Panc1 (cell line): ENCODE results near the gene NUCB2. TPM values are rescaled to one million over a fixed set of nuclear protein-coding genes. Genes with fewer than 3 reads are reported as not detected.

Experiments
- ATAC-seq: fragments of 200-7000 bp; cut with Tn5 transposase; 2 replicates; pipeline ENCODE4 v1.9.1; 2020; ENCODE audit warnings: mild to moderate bottlenecking, moderate library complexity
- BruUV-seq: library from RNA; stranded (reverse); fragments of 400-500 nt; replicated peaks from 2 replicates; lab custom pipeline; 2021; lab: Mats Ljungman, UMichigan
- CTCF ChIA-PET: fragments of 300-600 bp; sonication (Branson Sonifier 250); formaldehyde crosslinking; loops from one replicate; lab custom pipeline; 2022; ENCODE audit warnings: antibody characterized with exemption; lab: Charles Lee
- POLR2A ChIA-PET: fragments of 300-600 bp; sonication (Branson Sonifier 250); formaldehyde crosslinking; loops from one replicate; lab custom pipeline; 2022; ENCODE audit warnings: antibody characterized with exemption; lab: Charles Lee
- DNase-seq: peaks from one replicate; pipeline ENCODE4 v3.0.0-alpha.2; 2010; ENCODE audit warnings: low read depth, low spot score
- H3K27ac ChIP-seq: 2 replicates; pipeline ENCODE4 v1.5.1; 2011; ENCODE audit warnings: mild to moderate bottlenecking, low read length, inconsistent platforms
- H3K27me3 ChIP-seq: fragments of 200-500 bp; sonication (Bioruptor generic); 2 replicates; pipeline ENCODE4 v1.6.0; 2014; ENCODE audit warnings: low read length, inconsistent platforms; ENCODE audit not compliant: control insufficient read depth, insufficient read depth
- H3K36me3 ChIP-seq: fragments of 200-500 bp; sonication (Bioruptor generic); 2 replicates; pipeline ENCODE4 v1.5.1; 2014; ENCODE audit warnings: inconsistent platforms, mild to moderate bottlenecking, low read length, moderate library complexity; ENCODE audit not compliant: control insufficient read depth, insufficient read depth
- H3K4me1 ChIP-seq: 2 replicates; pipeline ENCODE4 v1.5.1; 2011; ENCODE audit warnings: inconsistent platforms, mild to moderate bottlenecking, low read length, moderate library complexity; ENCODE audit not compliant: control insufficient read depth, insufficient read depth
- H3K4me3 ChIP-seq, 2 experiments: 2 replicates each; pipeline ENCODE4 v1.5.1; 2011 to 2012; ENCODE audit warnings: low read depth in 2 of 2, low read length in 2 of 2, mild to moderate bottlenecking in 2 of 2, inconsistent platforms in 1 of 2, moderate library complexity in 1 of 2
- H3K9me3 ChIP-seq: fragments of 200-500 bp; sonication (Bioruptor generic); 2 replicates; pipeline ENCODE4 v1.5.1; 2014; ENCODE audit warnings: low read depth, mild to moderate bottlenecking, inconsistent platforms, low read length, moderate library complexity; ENCODE audit not compliant: control insufficient read depth, insufficient read depth
- CTCF ChIP-seq: fragments of 450-650 bp; IDR thresholded peaks from 2 replicates; pipeline ENCODE4 v1.5.1; 2017; ENCODE audit warnings: mild to moderate bottlenecking
- POLR2AphosphoS5 ChIP-seq: IDR thresholded peaks from 2 replicates; pipeline ENCODE4 v1.6.1; 2012; ENCODE audit warnings: mild to moderate bottlenecking, low read depth, low read length, moderate library complexity
- REST ChIP-seq, 2 experiments: IDR thresholded peaks; 2 replicates each; pipeline ENCODE4 v1.6.1; 2011 to 2012; ENCODE audit warnings: low read depth in 2 of 2, control low read depth in 1 of 2, low read length in 1 of 2, mild to moderate bottlenecking in 1 of 2, moderate library complexity in 1 of 2; ENCODE audit not compliant: insufficient read depth in 1 of 2
- SIN3A ChIP-seq: IDR thresholded peaks from 2 replicates; pipeline ENCODE4 v1.6.1; 2012; ENCODE audit warnings: low read depth, mild to moderate bottlenecking, low read length, moderate library complexity, borderline replicate concordance; ENCODE audit not compliant: insufficient read depth
- TCF7L2 ChIP-seq: IDR thresholded peaks from 2 replicates; pipeline ENCODE4 v1.6.1; 2011; ENCODE audit warnings: mild to moderate bottlenecking, low read depth, low read length, inconsistent platforms
- in situ Hi-C: cut with HindIII; loops from 2 replicates; pipeline ENCODE4 v1.10.0; 2016; ENCODE audit warnings: low sequenced_read_pairs, low pct_unique_long_range_greater_than_20kb
- intact Hi-C: fragments of 100-400 bp; cut with micrococcal nuclease; formaldehyde crosslinking; loops from one replicate; pipeline ENCODE4 v1.10.0; 2022; ENCODE audit not compliant: unreplicated experiment
- total RNA-seq: library from RNA; stranded (reverse); gene quantifications from one replicate; pipeline ENCODE4 v1.2.1, GENCODE V29; 2021; ENCODE audit not compliant: unreplicated experiment

The NUCB2 gene
- total RNA-seq, 1 experiment from 2014 or later: 62.2 TPM

- H3K36me3 ChIP-seq: no peaks in the 10 kb centered on the region; the same call in 1 of the 2 replicates
- CTCF ChIA-PET: no interaction called here
- POLR2A ChIA-PET: no interaction called here
- ATAC-seq: no peak
- intact Hi-C loops: no loop called here
- no peak for DNase-seq
- BruUV-seq: no TSS peak
- no peaks in the 10 kb centered on the region for H3K9me3 ChIP-seq
- no peak overlapping the region for H3K4me3 ChIP-seq
- no peak for TF ChIP-seq REST (IDR thresholded peaks at IDR 0.05; ENCODE audit: insufficient read depth in 1 of 2, low read depth in 2 of 2, low read length in 1 of 2)
- TF ChIP-seq SIN3A: no peak
- no peak for TF ChIP-seq TCF7L2
- no peak for TF ChIP-seq POLR2AphosphoS5
- TF ChIP-seq CTCF: no peak
- H3K27me3 ChIP-seq: no peaks in the 10 kb centered on the region
- H3K4me1 ChIP-seq: peaks cover 12% of the 10 kb centered on the region
- H3K27ac ChIP-seq: no peak overlapping the region
- in situ Hi-C loops: no loop called here
These were observed 3.7 kb upstream of the NUCB2 start for GRCh38 chr11:17272801-17273200.

- Histone ChIP-seq H3K27ac (no peak overlapping the region), H3K27me3 (no peaks in the 10 kb centered on the region), H3K9me3 (no peaks in the 10 kb centered on the region), H3K36me3 (no peaks in the 10 kb centered on the region; the same call in 1 of the 2 replicates), H3K4me3 (no peak overlapping the region), H3K4me1 (peaks cover 12% of the 10 kb centered on the region)
- no peak for TF ChIP-seq SIN3A
- no peak for TF ChIP-seq POLR2AphosphoS5
- no peak for TF ChIP-seq CTCF
- TF ChIP-seq REST (IDR thresholded peaks at IDR 0.05; ENCODE audit: insufficient read depth in 1 of 2, low read depth in 2 of 2, low read length in 1 of 2): no peak
- no peak for TF ChIP-seq TCF7L2
- CTCF ChIA-PET: no interaction called here
- POLR2A ChIA-PET: no interaction called here
- no TSS peak for BruUV-seq
- DNase-seq (no peak), ATAC-seq (no peak)
- intact Hi-C loops: no loop called here
- in situ Hi-C loops: no loop called here
These were observed 3.3 kb upstream of the NUCB2 start for GRCh38 chr11:17273211-17273610.
